ENCODE measurements around the gene TOMM6. TPM values are rescaled to one million over a fixed set of nuclear protein-coding genes. Genes with fewer than 3 reads are reported as not detected.
A peak's percentile ranks its signal among the peaks of the same experiment; 100 is the strongest.

The TOMM6 gene
- total RNA-seq, 4 donors from 2014 or later: 116 to 182 (median 150) TPM

DNA sequence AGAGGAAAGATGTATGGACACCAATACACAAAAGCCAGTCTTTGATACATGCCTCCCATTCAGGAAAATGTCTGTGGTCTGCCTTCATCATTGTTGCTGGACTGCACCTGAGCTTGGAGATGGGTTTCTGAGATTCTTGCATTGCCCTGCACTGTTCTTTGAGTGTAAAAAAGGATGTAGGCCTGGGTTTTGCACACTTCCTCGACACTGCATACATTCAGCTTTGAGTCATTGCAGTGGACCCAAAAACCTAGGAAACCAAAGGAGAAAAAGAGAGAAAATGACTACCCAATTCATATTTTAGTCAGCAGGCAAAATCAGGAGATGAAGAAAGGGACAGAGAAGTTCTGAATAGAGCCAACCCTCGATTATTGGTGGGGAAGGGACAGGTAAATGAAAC, 9.0 kb downstream of the TOMM6 start:
- DNase-seq: no peak
- Histone ChIP-seq H3K27me3 (no peaks in the 10 kb centered on the region), H3K36me3 (peaks cover 3 to 77% (median 8%) of the 10 kb centered on the region in 3 donors), H3K4me1 (no peaks in the 10 kb centered on the region), H3K9me3 (no peaks in the 10 kb centered on the region), H3K27ac (no peak overlapping the region), H3K4me3 (no peak overlapping the region)
- intact Hi-C loops (cut with DNase I): loop anchor here (10.0 kb wide), 1 partner anchor 128 kb away; the partner anchor contains the start of genes BYSL and MED20
- WGBS, 2 donors: 75 to 83% methylated on average over 2 of the region's 2 CpGs
- TF ChIP-seq POLR2A (IDR thresholded peaks at IDR 0.05): no peak
- TF ChIP-seq, protein P1, sequence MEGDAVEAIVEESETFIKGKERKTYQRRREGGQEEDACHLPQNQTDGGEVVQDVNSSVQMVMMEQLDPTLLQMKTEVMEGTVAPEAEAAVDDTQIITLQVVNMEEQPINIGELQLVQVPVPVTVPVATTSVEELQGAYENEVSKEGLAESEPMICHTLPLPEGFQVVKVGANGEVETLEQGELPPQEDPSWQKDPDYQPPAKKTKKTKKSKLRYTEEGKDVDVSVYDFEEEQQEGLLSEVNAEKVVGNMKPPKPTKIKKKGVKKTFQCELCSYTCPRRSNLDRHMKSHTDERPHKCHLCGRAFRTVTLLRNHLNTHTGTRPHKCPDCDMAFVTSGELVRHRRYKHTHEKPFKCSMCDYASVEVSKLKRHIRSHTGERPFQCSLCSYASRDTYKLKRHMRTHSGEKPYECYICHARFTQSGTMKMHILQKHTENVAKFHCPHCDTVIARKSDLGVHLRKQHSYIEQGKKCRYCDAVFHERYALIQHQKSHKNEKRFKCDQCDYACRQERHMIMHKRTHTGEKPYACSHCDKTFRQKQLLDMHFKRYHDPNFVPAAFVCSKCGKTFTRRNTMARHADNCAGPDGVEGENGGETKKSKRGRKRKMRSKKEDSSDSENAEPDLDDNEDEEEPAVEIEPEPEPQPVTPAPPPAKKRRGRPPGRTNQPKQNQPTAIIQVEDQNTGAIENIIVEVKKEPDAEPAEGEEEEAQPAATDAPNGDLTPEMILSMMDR (IDR thresholded peaks at IDR 0.05): no peak

GRCh38 chr6:41798901-41799558, 11.5 kb downstream of the TOMM6 start:
- peaks cover 0 to 53% (median 3%) of the 10 kb centered on the region in 3 donors for H3K36me3 ChIP-seq
- H3K4me3 ChIP-seq: no peak overlapping the region
- H3K4me1 ChIP-seq: no peaks in the 10 kb centered on the region
- no peak for DNase-seq
- H3K27ac ChIP-seq: no peak overlapping the region
- 82 to 90% methylated on average over 7 of the region's 7 CpGs for WGBS, 2 donors
- TF ChIP-seq, protein P1 (IDR thresholded peaks at IDR 0.05): no peak
- no peak for TF ChIP-seq POLR2A (IDR thresholded peaks at IDR 0.05)
- H3K9me3 ChIP-seq: no peaks in the 10 kb centered on the region
- no peaks in the 10 kb centered on the region for H3K27me3 ChIP-seq
- intact Hi-C loops (cut with DNase I): loop anchor here (10.0 kb wide), 1 partner anchor 126 kb away; the partner anchor contains the start of genes BYSL and MED20

DNA sequence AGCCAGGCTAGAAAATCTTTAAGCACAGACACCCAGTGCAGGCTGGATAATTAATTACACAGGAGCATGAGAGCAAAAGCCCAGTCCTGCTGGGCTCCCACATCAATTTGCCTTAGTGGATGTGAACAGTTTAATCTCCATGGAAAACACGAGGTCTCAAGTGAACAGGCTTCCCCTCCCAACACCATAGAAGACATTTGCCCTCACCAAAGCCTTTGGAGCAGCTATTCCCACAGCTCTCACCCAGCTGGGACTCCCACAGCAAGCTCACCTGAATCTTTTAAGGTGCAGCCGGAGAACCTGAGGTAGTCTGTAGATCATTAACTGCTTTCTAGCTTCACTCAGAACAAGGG, 12.0 kb downstream of the TOMM6 start:
- DNase-seq: no peak
- TF ChIP-seq, protein P1 (IDR thresholded peaks at IDR 0.05): no peak
- no peak for TF ChIP-seq POLR2A (IDR thresholded peaks at IDR 0.05)
- Histone ChIP-seq H3K27me3 (no peaks in the 10 kb centered on the region), H3K9me3 (no peaks in the 10 kb centered on the region), H3K27ac (no peak overlapping the region), H3K4me3 (no peak overlapping the region), H3K36me3 (peaks cover 0 to 50% (median 3%) of the 10 kb centered on the region in 3 donors), H3K4me1 (no peaks in the 10 kb centered on the region)
- intact Hi-C loops (cut with DNase I): loop anchor here (10.0 kb wide), 1 partner anchor 125 kb away; the partner anchor contains the start of genes BYSL and MED20
- WGBS, 2 donors: 78 to 100% methylated on average over 1 to 2 of the region's 2 CpGs

DNA sequence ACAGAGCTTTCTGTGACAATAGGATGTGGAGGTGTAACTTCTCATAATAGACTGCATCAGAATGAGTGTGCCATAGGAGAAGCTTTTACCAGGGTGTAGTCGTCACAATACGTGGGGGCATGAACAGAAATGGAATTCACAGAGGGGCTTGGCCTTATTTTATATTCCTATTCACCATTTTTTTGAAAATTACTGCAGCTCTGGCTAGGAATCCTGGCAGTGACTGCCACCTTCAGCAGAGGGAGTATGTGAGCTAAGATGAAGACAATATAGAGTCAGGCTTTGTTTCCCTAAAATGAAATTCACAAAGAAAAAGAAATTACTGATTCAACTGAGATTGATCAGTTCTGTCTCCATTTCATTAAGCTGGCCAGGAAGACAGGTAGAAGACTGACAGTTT, 13.9 kb downstream of the TOMM6 start:
- intact Hi-C loops (cut with DNase I): no loop called here
- Histone ChIP-seq H3K4me3 (no peak overlapping the region), H3K27me3 (no peaks in the 10 kb centered on the region), H3K9me3 (no peaks in the 10 kb centered on the region), H3K27ac (no peak overlapping the region), H3K36me3 (peaks cover 4 to 43% (median 6%) of the 10 kb centered on the region in 3 donors), H3K4me1 (no peaks in the 10 kb centered on the region)
- DNase-seq: no peak
- TF ChIP-seq POLR2A (IDR thresholded peaks at IDR 0.05): no peak
- TF ChIP-seq, protein P1 (IDR thresholded peaks at IDR 0.05): peak in 2 of 6 experiments; percentile 10 to 49
- WGBS, 2 donors: 69 to 70% methylated on average over 2 of the region's 2 CpGs

GRCh38 chr6:41805830-41806774, 18.6 kb downstream of the TOMM6 start:
- TF ChIP-seq, protein P1 (IDR thresholded peaks at IDR 0.05): no peak
- no peak for TF ChIP-seq POLR2A (IDR thresholded peaks at IDR 0.05)
- H3K27ac ChIP-seq: no peak overlapping the region
- no peaks in the 10 kb centered on the region for H3K27me3 ChIP-seq
- H3K4me3 ChIP-seq: no peak overlapping the region
- peaks cover 6 to 14% (median 8%) of the 10 kb centered on the region in 3 donors for H3K36me3 ChIP-seq
- no peak for DNase-seq
- WGBS, 2 donors: 90 to 95% methylated on average over 18 to 61 of the region's 74 CpGs
- no peaks in the 10 kb centered on the region for H3K4me1 ChIP-seq
- intact Hi-C loops (cut with DNase I): no loop called here
- H3K9me3 ChIP-seq: no peaks in the 10 kb centered on the region

All from esophagus squamous epithelium (tissue), 5 donors.